K562 (cell line): ENCODE measurements around the gene SLC9A2. TPM values are rescaled to one million over a fixed set of nuclear protein-coding genes. Genes with fewer than 3 reads are reported as not detected.

Experiments used
- ATAC-seq: fragments of 200-7000 bp; cut with Tn5 transposase; 3 replicates; pipeline ENCODE4 v1.9.1; 2020; ENCODE audit warnings: moderate library complexity
- BruUV-seq: library from RNA; stranded (reverse); fragments of 400-500 nt; replicated peaks from 2 replicates; lab custom pipeline; 2021; lab: Mats Ljungman, UMichigan
- CTCF ChIA-PET: fragments of 300-600 bp; formaldehyde crosslinking; extraction: SDS; loops from one replicate; lab custom pipeline; 2021; ENCODE audit warnings: low intra/inter-chr PET ratio; lab: Yijun Ruan, JAX
- POLR2A ChIA-PET: fragments of 300-600, 350-650 bp; sonication (Branson Sonifier 250); formaldehyde crosslinking; extraction: SDS; loops from one replicate; lab custom pipeline; 2021; ENCODE audit warnings: antibody characterized with exemption, inconsistent platforms; lab: Yijun Ruan, JAX
- DNase-seq, 4 experiments: peaks; one replicate each; pipeline versions ENCODE4 v3.0.0 to v3.0.0-alpha.2; 2011 to 2018; ENCODE audit warnings: low spot score in 3 of 4, mixed read lengths in 3 of 4; ENCODE audit errors: extremely low read depth in 1 of 4
- FAIRE-seq: peaks from 2 replicates; lab custom pipeline; 2011; peaks lifted over from hg19 to GRCh38; lab: Jason Lieb, UNC
- H2AFZ ChIP-seq: 2 replicates; pipeline ENCODE4 v1.6.0; 2011; ENCODE audit warnings: low read depth, low read length, control low read depth, inconsistent platforms
- H3K27ac ChIP-seq: fragments of 200-600 bp; 3 replicates; pipeline ENCODE4 v1.8.0; 2011; ENCODE audit warnings: low read depth, mild to moderate bottlenecking, control low read depth, inconsistent platforms, low read length, moderate library complexity, mixed read lengths; ENCODE audit errors: extremely low read depth
- H3K27me3 ChIP-seq, 2 experiments: fragments of 300-600 bp in 1 of 2; 2 replicates in 1 of 2; 3 replicates in 1 of 2; pipeline versions ENCODE4 v1.6.0 to v1.8.0; 2011; ENCODE audit warnings: inconsistent platforms in 2 of 2, low read length in 2 of 2, mild to moderate bottlenecking in 1 of 2, mixed read lengths in 1 of 2, moderate library complexity in 1 of 2; ENCODE audit not compliant: control insufficient read depth in 2 of 2, insufficient read depth in 2 of 2
- H3K36me3 ChIP-seq: fragments of 300-600 bp; 3 replicates; pipeline ENCODE4 v1.8.0; 2011; ENCODE audit warnings: mild to moderate bottlenecking, low read length, inconsistent platforms; ENCODE audit not compliant: control insufficient read depth, insufficient read depth
- H3K4me1 ChIP-seq, 2 experiments: fragments of 200-600 bp in 1 of 2; replicated peaks in 1 of 2; 2 replicates in 1 of 2; 3 replicates in 1 of 2; pipeline versions ENCODE4 v1.5.1 to v1.8.0; 2011; ENCODE audit warnings: inconsistent platforms in 2 of 2, low read length in 2 of 2, mild to moderate bottlenecking in 1 of 2, mixed read lengths in 1 of 2, moderate library complexity in 1 of 2; ENCODE audit not compliant: control insufficient read depth in 2 of 2, insufficient read depth in 2 of 2
- H3K4me2 ChIP-seq: 2 replicates; pipeline ENCODE4 v1.6.1; 2011; ENCODE audit warnings: low read length, control low read depth, inconsistent platforms, mixed read lengths; ENCODE audit not compliant: insufficient read depth
- H3K4me3 ChIP-seq: fragments of 200-600 bp; sonication (generic), shearing (Covaris generic); 2 replicates; pipeline ENCODE4 v1.5.1; 2016; ENCODE audit warnings: control low read depth, inconsistent platforms
- H3K79me2 ChIP-seq: fragments of 200-600 bp; 3 replicates; pipeline ENCODE4 v1.8.0; 2011; ENCODE audit warnings: low read length, inconsistent platforms; ENCODE audit not compliant: control insufficient read depth, insufficient read depth
- H3K9ac ChIP-seq, 2 experiments: 2 replicates each; pipeline versions ENCODE4 v1.6.0 to v1.6.1; 2011; ENCODE audit warnings: low read depth in 2 of 2, low read length in 2 of 2, control low read depth in 1 of 2, inconsistent platforms in 1 of 2, mild to moderate bottlenecking in 1 of 2, mixed read lengths in 1 of 2; ENCODE audit not compliant: insufficient read depth in 1 of 2
- H3K9me1 ChIP-seq: one replicate; pipeline ENCODE4 v1.6.0; 2011; ENCODE audit warnings: inconsistent platforms, mild to moderate bottlenecking, low read length, moderate library complexity; ENCODE audit not compliant: control insufficient read depth, insufficient read depth
- H3K9me3 ChIP-seq: replicated peaks from 2 replicates; pipeline ENCODE4 v1.5.1; 2011; ENCODE audit warnings: low read depth, low read length, inconsistent platforms; ENCODE audit not compliant: control insufficient read depth, insufficient read depth
- H4K20me1 ChIP-seq: replicated peaks from 2 replicates; pipeline ENCODE4 v1.6.1; 2011; ENCODE audit warnings: low read length, inconsistent platforms, mixed read lengths; ENCODE audit not compliant: control insufficient read depth, insufficient read depth
- DIDO1 ChIP-seq: fragments of 450-650 bp; IDR thresholded peaks from 2 replicates; pipeline ENCODE4 v1.6.1; 2016; ENCODE audit warnings: low read depth, missing biosample characterization, missing genetic modification characterization
- EGR1 ChIP-seq: fragments of 450-650 bp; conservative IDR thresholded peaks from 2 replicates; pipeline ENCODE4 v1.6.1; 2017; ENCODE audit warnings: mild to moderate bottlenecking
- whole genome bisulfite sequencing: fragments of 100-300 bp; shearing (Covaris generic); methylation state at CpG from one replicate; pipeline ENCODE4 v1.1.6; 2016; ENCODE audit warnings: low coverage, mixed read lengths; ENCODE audit not compliant: insufficient coverage; ENCODE audit errors: missing lambda C conversion rate; 5-methylcytosine and 5-hydroxymethylcytosine counted together
- in situ Hi-C: fragments of 300-500 bp; cut with MboI; formaldehyde crosslinking; loops from 4 replicates; pipeline ENCODE4 v1.15.0; 2018; ENCODE audit warnings: inconsistent platforms, mixed read lengths
- intact Hi-C: fragments of 100-400 bp; cut with micrococcal nuclease; formaldehyde crosslinking; loops from 2 replicates; pipeline ENCODE4 v1.14.2; 2022
- polyA plus RNA-seq, 8 experiments: library from polyadenylated mRNA; depleted of rRNA in 4 of 8; stranded (reverse) in 5 of 8; unstranded in 3 of 8; fragments of >200 nt; fragmentation: Nextera tagmentation in 2 of 8; fragmentation: Illumina TruSeq in 1 of 8; extraction: Ambion mirVana in 2 of 8; extraction: Trizol in 1 of 8; gene quantifications; 2 replicates each; pipeline versions ENCODE4 v1.2.1 to v1.2.3, GENCODE V29; 2011 to 2014; ENCODE audit warnings: inconsistent platforms in 1 of 8, missing spikeins in 1 of 8
- total RNA-seq, 7 experiments: library from RNA; depleted of rRNA in 6 of 7; stranded (reverse); fragments of >200 nt in 6 of 7; fragmentation: Illumina TruSeq in 2 of 7; extraction: Trizol in 2 of 7; gene quantifications; 2 replicates each; pipeline versions ENCODE4 v1.2.1 to v1.2.3, GENCODE V29; 2011 to 2021; ENCODE audit warnings: low replicate concordance in 1 of 7
- TF ChIP-seq, protein P1 (sequence below): fragments of 450-650 bp; formaldehyde crosslinking; IDR thresholded peaks from 2 replicates; pipeline ENCODE4 v1.4.0; 2020; ENCODE audit warnings: mild to moderate bottlenecking, moderate library complexity
- TF ChIP-seq, protein P2 (sequence below): fragments of 200-600 bp; sonication (generic); IDR thresholded peaks from one replicate; pipeline ENCODE4 v1.6.1; 2012; ENCODE audit warnings: mild to moderate bottlenecking, low read depth, low read length, inconsistent platforms
- TF ChIP-seq, protein P3 (sequence below): sonication (generic); IDR thresholded peaks from 2 replicates; pipeline ENCODE4 v1.6.1; 2016

SLC9A2 gene
- total and polyA plus RNA-seq, 9 of the 15 experiments (the other 6 are each of a cell fraction or from before 2014, with no cell fraction given): 0.45 to 3.3 (median 1.6) TPM

DNA sequence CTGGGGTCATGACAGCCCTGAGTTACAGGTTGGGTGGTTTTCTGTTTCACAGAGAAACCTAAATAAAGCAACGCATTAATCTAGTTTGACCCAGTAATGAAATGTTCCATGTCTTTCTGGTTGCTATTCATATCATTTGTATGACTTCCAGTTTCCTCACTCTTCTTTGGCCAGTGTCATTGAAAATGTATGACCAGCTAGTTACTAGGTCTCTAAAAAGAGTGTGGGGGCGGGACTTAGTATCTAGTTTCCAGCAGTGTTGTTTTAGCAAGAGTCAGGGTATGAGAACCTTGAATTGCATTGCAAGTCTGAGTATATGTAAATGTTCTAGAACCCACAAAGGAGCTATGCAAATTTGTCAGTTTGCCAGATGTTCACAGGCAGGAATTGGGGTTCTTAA, 47.7 kb downstream of the SLC9A2 start:
- DNase-seq (peak in 1 of 4 experiments; percentile 14), FAIRE-seq (no peak), ATAC-seq (no peak)
- Histone ChIP-seq H3K36me3 (no peaks in the 10 kb centered on the region; the same call in 1 of the 3 replicates), H3K4me3 (no peak overlapping the region), H3K9me3 (no peaks in the 10 kb centered on the region), H3K9me1 (no peaks in the 10 kb centered on the region), H3K4me2 (no peak overlapping the region), H3K27ac (no peak overlapping the region), H3K4me1 (peaks cover 0 to 18% of the 10 kb centered on the region in 2 experiments; a peak in 2 of 5 replicates), H4K20me1 (no peaks in the 10 kb centered on the region), H2AFZ (no peak overlapping the region), H3K79me2 (no peaks in the 10 kb centered on the region), H3K9ac (no peak overlapping the region), H3K27me3 (no peaks in the 10 kb centered on the region)
- intact Hi-C loops: no loop called here
- no TSS peak for BruUV-seq
- TF ChIP-seq, protein P1, sequence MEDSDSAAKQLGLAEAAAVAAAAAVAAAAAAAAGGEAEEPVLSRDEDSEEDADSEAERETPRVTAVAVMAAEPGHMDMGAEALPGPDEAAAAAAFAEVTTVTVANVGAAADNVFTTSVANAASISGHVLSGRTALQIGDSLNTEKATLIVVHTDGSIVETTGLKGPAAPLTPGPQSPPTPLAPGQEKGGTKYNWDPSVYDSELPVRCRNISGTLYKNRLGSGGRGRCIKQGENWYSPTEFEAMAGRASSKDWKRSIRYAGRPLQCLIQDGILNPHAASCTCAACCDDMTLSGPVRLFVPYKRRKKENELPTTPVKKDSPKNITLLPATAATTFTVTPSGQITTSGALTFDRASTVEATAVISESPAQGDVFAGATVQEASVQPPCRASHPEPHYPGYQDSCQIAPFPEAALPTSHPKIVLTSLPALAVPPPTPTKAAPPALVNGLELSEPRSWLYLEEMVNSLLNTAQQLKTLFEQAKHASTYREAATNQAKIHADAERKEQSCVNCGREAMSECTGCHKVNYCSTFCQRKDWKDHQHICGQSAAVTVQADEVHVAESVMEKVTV (CRISPR knock-in tag): no peak
- TF ChIP-seq, protein P2, sequence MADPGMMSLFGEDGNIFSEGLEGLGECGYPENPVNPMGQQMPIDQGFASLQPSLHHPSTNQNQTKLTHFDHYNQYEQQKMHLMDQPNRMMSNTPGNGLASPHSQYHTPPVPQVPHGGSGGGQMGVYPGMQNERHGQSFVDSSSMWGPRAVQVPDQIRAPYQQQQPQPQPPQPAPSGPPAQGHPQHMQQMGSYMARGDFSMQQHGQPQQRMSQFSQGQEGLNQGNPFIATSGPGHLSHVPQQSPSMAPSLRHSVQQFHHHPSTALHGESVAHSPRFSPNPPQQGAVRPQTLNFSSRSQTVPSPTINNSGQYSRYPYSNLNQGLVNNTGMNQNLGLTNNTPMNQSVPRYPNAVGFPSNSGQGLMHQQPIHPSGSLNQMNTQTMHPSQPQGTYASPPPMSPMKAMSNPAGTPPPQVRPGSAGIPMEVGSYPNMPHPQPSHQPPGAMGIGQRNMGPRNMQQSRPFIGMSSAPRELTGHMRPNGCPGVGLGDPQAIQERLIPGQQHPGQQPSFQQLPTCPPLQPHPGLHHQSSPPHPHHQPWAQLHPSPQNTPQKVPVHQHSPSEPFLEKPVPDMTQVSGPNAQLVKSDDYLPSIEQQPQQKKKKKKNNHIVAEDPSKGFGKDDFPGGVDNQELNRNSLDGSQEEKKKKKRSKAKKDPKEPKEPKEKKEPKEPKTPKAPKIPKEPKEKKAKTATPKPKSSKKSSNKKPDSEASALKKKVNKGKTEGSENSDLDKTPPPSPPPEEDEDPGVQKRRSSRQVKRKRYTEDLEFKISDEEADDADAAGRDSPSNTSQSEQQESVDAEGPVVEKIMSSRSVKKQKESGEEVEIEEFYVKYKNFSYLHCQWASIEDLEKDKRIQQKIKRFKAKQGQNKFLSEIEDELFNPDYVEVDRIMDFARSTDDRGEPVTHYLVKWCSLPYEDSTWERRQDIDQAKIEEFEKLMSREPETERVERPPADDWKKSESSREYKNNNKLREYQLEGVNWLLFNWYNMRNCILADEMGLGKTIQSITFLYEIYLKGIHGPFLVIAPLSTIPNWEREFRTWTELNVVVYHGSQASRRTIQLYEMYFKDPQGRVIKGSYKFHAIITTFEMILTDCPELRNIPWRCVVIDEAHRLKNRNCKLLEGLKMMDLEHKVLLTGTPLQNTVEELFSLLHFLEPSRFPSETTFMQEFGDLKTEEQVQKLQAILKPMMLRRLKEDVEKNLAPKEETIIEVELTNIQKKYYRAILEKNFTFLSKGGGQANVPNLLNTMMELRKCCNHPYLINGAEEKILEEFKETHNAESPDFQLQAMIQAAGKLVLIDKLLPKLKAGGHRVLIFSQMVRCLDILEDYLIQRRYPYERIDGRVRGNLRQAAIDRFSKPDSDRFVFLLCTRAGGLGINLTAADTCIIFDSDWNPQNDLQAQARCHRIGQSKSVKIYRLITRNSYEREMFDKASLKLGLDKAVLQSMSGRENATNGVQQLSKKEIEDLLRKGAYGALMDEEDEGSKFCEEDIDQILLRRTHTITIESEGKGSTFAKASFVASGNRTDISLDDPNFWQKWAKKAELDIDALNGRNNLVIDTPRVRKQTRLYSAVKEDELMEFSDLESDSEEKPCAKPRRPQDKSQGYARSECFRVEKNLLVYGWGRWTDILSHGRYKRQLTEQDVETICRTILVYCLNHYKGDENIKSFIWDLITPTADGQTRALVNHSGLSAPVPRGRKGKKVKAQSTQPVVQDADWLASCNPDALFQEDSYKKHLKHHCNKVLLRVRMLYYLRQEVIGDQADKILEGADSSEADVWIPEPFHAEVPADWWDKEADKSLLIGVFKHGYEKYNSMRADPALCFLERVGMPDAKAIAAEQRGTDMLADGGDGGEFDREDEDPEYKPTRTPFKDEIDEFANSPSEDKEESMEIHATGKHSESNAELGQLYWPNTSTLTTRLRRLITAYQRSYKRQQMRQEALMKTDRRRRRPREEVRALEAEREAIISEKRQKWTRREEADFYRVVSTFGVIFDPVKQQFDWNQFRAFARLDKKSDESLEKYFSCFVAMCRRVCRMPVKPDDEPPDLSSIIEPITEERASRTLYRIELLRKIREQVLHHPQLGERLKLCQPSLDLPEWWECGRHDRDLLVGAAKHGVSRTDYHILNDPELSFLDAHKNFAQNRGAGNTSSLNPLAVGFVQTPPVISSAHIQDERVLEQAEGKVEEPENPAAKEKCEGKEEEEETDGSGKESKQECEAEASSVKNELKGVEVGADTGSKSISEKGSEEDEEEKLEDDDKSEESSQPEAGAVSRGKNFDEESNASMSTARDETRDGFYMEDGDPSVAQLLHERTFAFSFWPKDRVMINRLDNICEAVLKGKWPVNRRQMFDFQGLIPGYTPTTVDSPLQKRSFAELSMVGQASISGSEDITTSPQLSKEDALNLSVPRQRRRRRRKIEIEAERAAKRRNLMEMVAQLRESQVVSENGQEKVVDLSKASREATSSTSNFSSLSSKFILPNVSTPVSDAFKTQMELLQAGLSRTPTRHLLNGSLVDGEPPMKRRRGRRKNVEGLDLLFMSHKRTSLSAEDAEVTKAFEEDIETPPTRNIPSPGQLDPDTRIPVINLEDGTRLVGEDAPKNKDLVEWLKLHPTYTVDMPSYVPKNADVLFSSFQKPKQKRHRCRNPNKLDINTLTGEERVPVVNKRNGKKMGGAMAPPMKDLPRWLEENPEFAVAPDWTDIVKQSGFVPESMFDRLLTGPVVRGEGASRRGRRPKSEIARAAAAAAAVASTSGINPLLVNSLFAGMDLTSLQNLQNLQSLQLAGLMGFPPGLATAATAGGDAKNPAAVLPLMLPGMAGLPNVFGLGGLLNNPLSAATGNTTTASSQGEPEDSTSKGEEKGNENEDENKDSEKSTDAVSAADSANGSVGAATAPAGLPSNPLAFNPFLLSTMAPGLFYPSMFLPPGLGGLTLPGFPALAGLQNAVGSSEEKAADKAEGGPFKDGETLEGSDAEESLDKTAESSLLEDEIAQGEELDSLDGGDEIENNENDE: no peak
- TF ChIP-seq, protein P3, sequence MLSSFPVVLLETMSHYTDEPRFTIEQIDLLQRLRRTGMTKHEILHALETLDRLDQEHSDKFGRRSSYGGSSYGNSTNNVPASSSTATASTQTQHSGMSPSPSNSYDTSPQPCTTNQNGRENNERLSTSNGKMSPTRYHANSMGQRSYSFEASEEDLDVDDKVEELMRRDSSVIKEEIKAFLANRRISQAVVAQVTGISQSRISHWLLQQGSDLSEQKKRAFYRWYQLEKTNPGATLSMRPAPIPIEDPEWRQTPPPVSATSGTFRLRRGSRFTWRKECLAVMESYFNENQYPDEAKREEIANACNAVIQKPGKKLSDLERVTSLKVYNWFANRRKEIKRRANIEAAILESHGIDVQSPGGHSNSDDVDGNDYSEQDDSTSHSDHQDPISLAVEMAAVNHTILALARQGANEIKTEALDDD: peak; percentile 63; the same call in 1 of the 2 replicates
- TF ChIP-seq DIDO1: no peak
- TF ChIP-seq EGR1: peak; percentile 38
- POLR2A ChIA-PET: interaction anchor here (0.6 to 0.9 kb wide), 2 partner anchors 11 to 12 kb away, joined by 3 to 4 read pairs; no protein-coding TSS in a partner anchor
- in situ Hi-C loops: no loop called here
- CTCF ChIA-PET: no interaction called here
- 79% methylated on average over 2 of the region's 2 CpGs for WGBS
